Activated naive CD8-positive, alpha-beta T cell treated with anti-CD3 and anti-CD28 coated beads, Interleukin-2, amount 50 U/mL, for 24 hours (primary cell): Measurements from ENCODE around the gene PYM1.
"Not testable (repeated sequence)": the region's sequence is repeated elsewhere in the genome, so short reads cannot be mapped to it uniquely, and the experiment has no call there.

Experiments used
- ATAC-seq: fragments of 150-1000 bp; cut with Tn5 transposase; one replicate; pipeline ENCODE4 v1.10.0; 2021
- DNase-seq: peaks from one replicate; pipeline ENCODE4 v3.0.0; 2021
- H3K27ac Mint-ChIP-seq: one replicate; pipeline ENCODE4 v1.8.0; 2021; ENCODE audit warnings: mild to moderate bottlenecking, mixed read lengths
- H3K27me3 Mint-ChIP-seq: one replicate; pipeline ENCODE4 v1.8.0; 2021; ENCODE audit warnings: mixed read lengths
- H3K36me3 Mint-ChIP-seq: one replicate; pipeline ENCODE4 v1.8.0; 2021; ENCODE audit warnings: low read depth, mixed read lengths
- H3K4me1 Mint-ChIP-seq: one replicate; pipeline ENCODE4 v1.8.0; 2021; ENCODE audit warnings: mixed read lengths
- H3K4me3 Mint-ChIP-seq: one replicate; pipeline ENCODE4 v1.8.0; 2021; ENCODE audit warnings: mild to moderate bottlenecking, moderate library complexity, mixed read lengths
- H3K9me3 Mint-ChIP-seq: one replicate; pipeline ENCODE4 v1.8.0; 2021; ENCODE audit warnings: mixed read lengths

Gene PYM1

GRCh38 chr12:55908726-55909512 is 18.8 kb downstream of the PYM1 start:
- no peaks in the 10 kb centered on the region for H3K9me3 Mint-ChIP-seq

GRCh38 chr12:55906056-55906455 is 21.6 kb downstream of the PYM1 start:
- no peak for ATAC-seq
- peaks cover 4% of the 10 kb centered on the region for H3K36me3 Mint-ChIP-seq
- DNase-seq = no peak

More at GRCh38 chr12:55908726-55909512, 18.8 kb downstream of the PYM1 start:
- DNase-seq = no peak
- Mint-ChIP-seq H3K27me3 (no peaks in the 10 kb centered on the region), H3K4me3 (no peak overlapping the region), H3K27ac (no peak overlapping the region), H3K36me3 (peaks cover 10% of the 10 kb centered on the region), H3K4me1 (peaks cover 9% of the 10 kb centered on the region)
- ATAC-seq = no peak

GRCh38 chr12:55901881-55902490 is 25.7 kb downstream of the PYM1 start:
- no peaks in the 10 kb centered on the region for H3K9me3 Mint-ChIP-seq

More at GRCh38 chr12:55906056-55906455, 21.6 kb downstream of the PYM1 start:
- Mint-ChIP-seq H3K9me3 (no peaks in the 10 kb centered on the region), H3K27ac (no peak overlapping the region), H3K4me1 (peaks cover 2% of the 10 kb centered on the region), H3K27me3 (no peaks in the 10 kb centered on the region), H3K4me3 (no peak overlapping the region)

DNA sequence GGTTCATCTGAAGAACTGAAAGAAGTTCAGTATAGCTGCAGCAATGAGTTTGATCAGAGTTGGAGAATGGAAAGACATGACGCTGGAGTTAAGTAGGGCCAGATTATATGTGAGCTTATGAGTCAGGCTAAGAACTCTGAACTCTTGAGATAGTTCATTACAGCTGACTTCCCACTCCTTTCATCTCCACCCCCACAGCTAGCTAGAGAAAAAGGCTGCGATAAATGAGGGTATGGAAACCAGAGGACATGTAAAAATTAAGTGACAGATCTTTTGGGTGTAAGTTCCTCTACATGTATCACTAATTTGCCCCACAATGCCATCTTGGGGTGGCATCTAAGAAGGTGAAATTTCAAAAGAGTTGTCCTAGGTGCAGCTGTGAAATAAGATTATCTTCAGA is 28.6 kb downstream of the PYM1 start:
- DNase-seq = peak; percentile 14
- peak overlapping the region; percentile 28 for H3K27ac Mint-ChIP-seq

More at GRCh38 chr12:55901881-55902490, 25.7 kb downstream of the PYM1 start:
- ATAC-seq = no peak
- Mint-ChIP-seq H3K27me3 (no peaks in the 10 kb centered on the region), H3K27ac (peak overlapping the region; percentile 35), H3K36me3 (peaks cover 4% of the 10 kb centered on the region), H3K4me3 (no peak overlapping the region), H3K4me1 (peaks cover 8% of the 10 kb centered on the region)
- DNase-seq = no peak

GRCh38 chr12:55893723-55894122 is 34.0 kb downstream of the PYM1 start:
- ATAC-seq (no peak), DNase-seq (no peak)
- Mint-ChIP-seq H3K27me3 (no peaks in the 10 kb centered on the region), H3K4me3 (no peak overlapping the region), H3K4me1 (peaks cover 1% of the 10 kb centered on the region), H3K9me3 (no peaks in the 10 kb centered on the region), H3K36me3 (no peaks in the 10 kb centered on the region), H3K27ac (no peak overlapping the region)

More for the DNA sequence above, 28.6 kb downstream of the PYM1 start:
- Mint-ChIP-seq H3K9me3 (no peaks in the 10 kb centered on the region), H3K27me3 (no peaks in the 10 kb centered on the region), H3K36me3 (peaks cover 4% of the 10 kb centered on the region), H3K4me3 (no peak overlapping the region), H3K4me1 (peaks cover 8% of the 10 kb centered on the region)
- peak; percentile 97 for ATAC-seq

DNA sequence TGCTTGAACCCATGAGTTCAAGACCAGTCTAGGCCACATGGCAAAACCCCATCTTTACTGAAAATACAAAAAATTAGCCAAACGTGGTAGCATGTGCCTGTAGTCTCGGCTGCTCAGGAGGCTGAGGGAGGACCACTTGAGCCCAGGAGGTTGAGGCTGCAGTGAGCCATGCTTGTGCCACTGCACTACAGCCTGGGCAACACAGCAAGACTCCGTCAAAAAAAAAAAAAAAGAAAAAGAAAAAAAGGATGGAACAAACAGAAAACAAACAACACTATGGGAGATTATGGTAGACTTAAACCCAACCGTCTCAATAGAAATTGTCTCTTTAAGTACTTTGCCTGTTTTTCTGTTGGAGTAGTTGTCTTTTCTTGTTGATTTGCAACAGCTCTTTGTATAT is 36.4 kb downstream of the PYM1 start:
- DNase-seq (no peak), ATAC-seq (no peak)
- H3K4me3 Mint-ChIP-seq = no peak overlapping the region
- no peaks in the 10 kb centered on the region for H3K27me3 Mint-ChIP-seq
- no peak overlapping the region for H3K27ac Mint-ChIP-seq
- no peaks in the 10 kb centered on the region for H3K36me3 Mint-ChIP-seq
- no peaks in the 10 kb centered on the region for H3K9me3 Mint-ChIP-seq
- no peaks in the 10 kb centered on the region for H3K4me1 Mint-ChIP-seq

DNA sequence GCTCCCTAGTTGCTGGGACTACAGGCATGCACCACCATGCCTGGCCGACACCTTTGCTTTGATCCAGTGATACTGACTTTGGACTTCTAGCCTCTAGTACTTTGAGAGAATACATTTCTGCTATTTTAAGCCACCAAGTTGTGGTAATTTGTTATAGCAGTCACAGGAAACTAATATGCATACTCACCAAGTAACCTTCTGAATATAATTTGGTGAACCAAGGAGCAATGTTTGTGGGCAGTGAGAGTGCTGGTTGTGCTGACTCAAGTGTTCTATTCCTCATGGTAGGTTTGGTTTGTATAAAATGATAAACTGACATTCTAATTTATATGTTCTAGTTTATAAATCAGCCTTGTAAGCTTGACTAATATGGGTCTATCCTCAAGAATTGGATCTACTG is 42.6 kb downstream of the PYM1 start:
- no peak for DNase-seq
- no peaks in the 10 kb centered on the region for H3K36me3 Mint-ChIP-seq
- H3K27me3 Mint-ChIP-seq = no peaks in the 10 kb centered on the region
- no peaks in the 10 kb centered on the region for H3K9me3 Mint-ChIP-seq
- H3K4me1 Mint-ChIP-seq = peaks cover 18% of the 10 kb centered on the region
- no peak overlapping the region for H3K27ac Mint-ChIP-seq
- H3K4me3 Mint-ChIP-seq = no peak overlapping the region
- peak; percentile 43 for ATAC-seq

- no peak for DNase-seq
- Mint-ChIP-seq H3K36me3 (peaks cover 7% of the 10 kb centered on the region), H3K27me3 (no peaks in the 10 kb centered on the region), H3K9me3 (peaks cover 9% of the 10 kb centered on the region), H3K27ac (no peak overlapping the region), H3K4me1 (peaks cover 12% of the 10 kb centered on the region), H3K4me3 (no peak overlapping the region)
- no peak for ATAC-seq
Observed at GRCh38 chr12:55877824-55878223, 49.9 kb downstream of the PYM1 start.

GRCh38 chr12:55875704-55876467 is 51.8 kb downstream of the PYM1 start:
- DNase-seq = no peak
- Mint-ChIP-seq H3K27ac (no peak overlapping the region), H3K9me3 (peaks cover 9% of the 10 kb centered on the region), H3K4me3 (no peak overlapping the region), H3K36me3 (peaks cover 7% of the 10 kb centered on the region), H3K4me1 (peaks cover 6% of the 10 kb centered on the region), H3K27me3 (no peaks in the 10 kb centered on the region)
- no peak for ATAC-seq

DNA sequence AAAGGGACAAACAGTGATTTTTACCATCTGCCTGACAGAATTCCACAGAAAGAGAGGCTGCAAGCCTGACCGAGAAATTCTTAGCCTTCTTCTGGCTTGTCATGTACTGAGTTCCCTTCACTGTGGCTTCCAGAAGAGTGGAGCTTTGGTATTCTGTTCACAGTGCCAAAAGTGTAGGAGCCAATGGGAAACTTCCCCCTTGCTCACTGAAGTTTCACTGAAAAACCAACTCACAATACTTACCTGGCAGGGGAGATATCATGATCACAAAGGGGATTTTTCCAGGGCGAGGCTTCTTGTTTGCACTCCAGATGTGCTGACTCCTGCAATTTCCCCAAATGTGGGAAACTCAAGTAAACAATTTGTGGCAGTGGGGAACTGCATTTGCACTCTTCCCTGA is 53.3 kb downstream of the PYM1 start:
- DNase-seq (no peak), ATAC-seq (no peak)
- no peaks in the 10 kb centered on the region for H3K4me1 Mint-ChIP-seq
- H3K27me3 Mint-ChIP-seq = no peaks in the 10 kb centered on the region
- no peak overlapping the region for H3K4me3 Mint-ChIP-seq
- no peak overlapping the region for H3K27ac Mint-ChIP-seq
- peaks cover 9% of the 10 kb centered on the region for H3K9me3 Mint-ChIP-seq
- peaks cover 7% of the 10 kb centered on the region for H3K36me3 Mint-ChIP-seq

- not testable (repeated sequence) for H3K27me3 Mint-ChIP-seq, H3K4me3 Mint-ChIP-seq, H3K27ac Mint-ChIP-seq, H3K4me1 Mint-ChIP-seq, ATAC-seq, DNase-seq, H3K9me3 Mint-ChIP-seq, H3K36me3 Mint-ChIP-seq
Observed at GRCh38 chr12:55866454-55867004, 61.2 kb downstream of the PYM1 start.

GRCh38 chr12:55865327-55865726 is 62.4 kb downstream of the PYM1 start:
- no peak overlapping the region for H3K27ac Mint-ChIP-seq
- no peaks in the 10 kb centered on the region for H3K27me3 Mint-ChIP-seq
- no peaks in the 10 kb centered on the region for H3K4me1 Mint-ChIP-seq
- no peak overlapping the region for H3K4me3 Mint-ChIP-seq
- no peak for ATAC-seq
- no peak for DNase-seq
- H3K36me3 Mint-ChIP-seq = no peaks in the 10 kb centered on the region
- H3K9me3 Mint-ChIP-seq = peaks cover 4% of the 10 kb centered on the region

DNA sequence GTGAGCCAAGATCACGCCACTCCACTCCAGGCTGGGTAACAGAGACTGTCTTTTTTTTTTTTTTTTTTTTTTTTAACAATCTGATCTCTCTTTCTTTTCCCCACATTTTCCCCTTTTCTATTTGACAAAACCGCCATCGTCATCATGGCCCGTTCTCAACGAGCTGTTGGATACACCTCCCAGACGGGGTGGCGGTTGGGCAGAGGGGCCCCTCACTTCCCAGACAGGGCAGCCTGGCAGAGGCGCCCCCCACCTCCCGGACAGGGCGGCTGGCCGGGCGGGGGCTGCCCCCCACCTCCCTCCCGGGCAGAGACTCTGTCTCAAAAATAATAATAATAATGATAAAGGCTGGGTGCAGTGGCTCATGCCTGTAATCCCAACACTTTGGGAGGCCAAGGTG is 64.8 kb downstream of the PYM1 start:
- H3K27me3 Mint-ChIP-seq, H3K9me3 Mint-ChIP-seq, H3K36me3 Mint-ChIP-seq, H3K4me3 Mint-ChIP-seq, DNase-seq, ATAC-seq, H3K4me1 Mint-ChIP-seq, H3K27ac Mint-ChIP-seq: not testable (repeated sequence)

GRCh38 chr12:55862286-55862685 is 65.4 kb downstream of the PYM1 start:
- Mint-ChIP-seq H3K9me3 (peaks cover 4% of the 10 kb centered on the region), H3K36me3 (no peaks in the 10 kb centered on the region), H3K27me3 (no peaks in the 10 kb centered on the region), H3K27ac (no peak overlapping the region), H3K4me3 (no peak overlapping the region), H3K4me1 (no peaks in the 10 kb centered on the region)
- no peak for ATAC-seq
- DNase-seq = no peak
